ENCODE data around the gene MDFIC2. TPM values are rescaled to one million over a fixed set of nuclear protein-coding genes. Genes with fewer than 3 reads are reported as not detected.

The MDFIC2 gene
- total RNA-seq, result not detected

GRCh38 chr3:70312336-70312735 lies at the start of gene MDFIC2:
TSS of gene MDFIC2 (minus strand) at chr3:70312638. CDS start at chr3:70311973, 665 bp downstream.

Measured in camera-type eye (tissue), 1 donor.